Loucy (cell line): ENCODE data around the gene FCSK.

ENCODE experiments used
- EZH2phosphoT487 ChIP-seq: fragments of 200-600 bp; IDR thresholded peaks from 2 replicates; pipeline ENCODE4 v1.6.1; 2018; ENCODE audit warnings: antibody characterized with exemption, mild to moderate bottlenecking, moderate library complexity, borderline replicate concordance
- TF ChIP-seq, protein P1 (sequence below): fragments of 200-600 bp; sonication (generic); conservative IDR thresholded peaks from 2 replicates; pipeline ENCODE4 v1.5.1; 2014; ENCODE audit warnings: mild to moderate bottlenecking, antibody characterized with exemption, low read length

- TF ChIP-seq, protein P1, sequence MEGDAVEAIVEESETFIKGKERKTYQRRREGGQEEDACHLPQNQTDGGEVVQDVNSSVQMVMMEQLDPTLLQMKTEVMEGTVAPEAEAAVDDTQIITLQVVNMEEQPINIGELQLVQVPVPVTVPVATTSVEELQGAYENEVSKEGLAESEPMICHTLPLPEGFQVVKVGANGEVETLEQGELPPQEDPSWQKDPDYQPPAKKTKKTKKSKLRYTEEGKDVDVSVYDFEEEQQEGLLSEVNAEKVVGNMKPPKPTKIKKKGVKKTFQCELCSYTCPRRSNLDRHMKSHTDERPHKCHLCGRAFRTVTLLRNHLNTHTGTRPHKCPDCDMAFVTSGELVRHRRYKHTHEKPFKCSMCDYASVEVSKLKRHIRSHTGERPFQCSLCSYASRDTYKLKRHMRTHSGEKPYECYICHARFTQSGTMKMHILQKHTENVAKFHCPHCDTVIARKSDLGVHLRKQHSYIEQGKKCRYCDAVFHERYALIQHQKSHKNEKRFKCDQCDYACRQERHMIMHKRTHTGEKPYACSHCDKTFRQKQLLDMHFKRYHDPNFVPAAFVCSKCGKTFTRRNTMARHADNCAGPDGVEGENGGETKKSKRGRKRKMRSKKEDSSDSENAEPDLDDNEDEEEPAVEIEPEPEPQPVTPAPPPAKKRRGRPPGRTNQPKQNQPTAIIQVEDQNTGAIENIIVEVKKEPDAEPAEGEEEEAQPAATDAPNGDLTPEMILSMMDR: no peak
- TF ChIP-seq EZH2phosphoT487: no peak
Measured at GRCh38 chr16:70448075-70448474, 6.3 kb upstream of the FCSK start.
